GM18517 (cell line): ENCODE measurements around the gene AKAP8L.
A peak's percentile ranks its signal among the peaks of the same experiment; 100 is the strongest.

Experiments used
- ATAC-seq: cut with Tn5 transposase; IDR thresholded peaks from one replicate; pipeline ENCODE4 v1.9.1; 2021; ENCODE audit warnings: mild to moderate bottlenecking, moderate library complexity; ENCODE audit not compliant: unreplicated experiment

Gene AKAP8L

GRCh38 chr19:15394426-15394825 is 24.4 kb downstream of the AKAP8L start:
- no peak for ATAC-seq

- ATAC-seq: no peak
Observed at GRCh38 chr19:15393963-15394362, 24.8 kb downstream of the AKAP8L start.

- ATAC-seq: no peak
Observed at GRCh38 chr19:15390814-15391213, 28.0 kb downstream of the AKAP8L start.

GRCh38 chr19:15381864-15382263 is 36.9 kb downstream of the AKAP8L start:
- ATAC-seq: no peak

GRCh38 chr19:15381429-15381828 is 37.4 kb downstream of the AKAP8L start:
- no peak for ATAC-seq

- peak; percentile 38 for ATAC-seq
Observed at GRCh38 chr19:15379999-15380647, 38.7 kb downstream of the AKAP8L start.

- peak; percentile 67 for ATAC-seq
Observed at GRCh38 chr19:15379083-15379998, 39.4 kb downstream of the AKAP8L start, which contains the start of gene AKAP8. Gene AKAP8, minus strand, starts transcription at chr19:15379787. Its CDS starts 56 bp downstream, at chr19:15379731.

- ATAC-seq: no peak
Observed at GRCh38 chr19:15378534-15379082, 40.2 kb downstream of the AKAP8L start.

GRCh38 chr19:15374796-15375440 is 43.9 kb downstream of the AKAP8L start:
- ATAC-seq: no peak

- no peak for ATAC-seq
Observed at GRCh38 chr19:15374105-15374651, 44.6 kb downstream of the AKAP8L start.

- no peak for ATAC-seq
Observed at GRCh38 chr19:15373644-15374043, 45.1 kb downstream of the AKAP8L start.

- ATAC-seq: no peak
Observed at GRCh38 chr19:15372891-15373301, 45.9 kb downstream of the AKAP8L start.

- ATAC-seq: no peak
Observed at GRCh38 chr19:15372470-15372869, 46.3 kb downstream of the AKAP8L start.

GRCh38 chr19:15371786-15372380 is 46.9 kb downstream of the AKAP8L start:
- no peak for ATAC-seq

GRCh38 chr19:15371119-15371518 is 47.7 kb downstream of the AKAP8L start:
- ATAC-seq: no peak

GRCh38 chr19:15369594-15369891 is 49.2 kb downstream of the AKAP8L start:
- no peak for ATAC-seq

GRCh38 chr19:15368798-15369593 is 49.8 kb downstream of the AKAP8L start:
- ATAC-seq: no peak

- no peak for ATAC-seq
Observed at GRCh38 chr19:15368051-15368632, 50.6 kb downstream of the AKAP8L start.

- no peak for ATAC-seq
Observed at GRCh38 chr19:15367439-15367838, 51.3 kb downstream of the AKAP8L start.

- ATAC-seq: no peak
Observed at GRCh38 chr19:15365264-15365663, 53.5 kb downstream of the AKAP8L start.
